Measurements from ENCODE around the gene CDC14A.

DNA sequence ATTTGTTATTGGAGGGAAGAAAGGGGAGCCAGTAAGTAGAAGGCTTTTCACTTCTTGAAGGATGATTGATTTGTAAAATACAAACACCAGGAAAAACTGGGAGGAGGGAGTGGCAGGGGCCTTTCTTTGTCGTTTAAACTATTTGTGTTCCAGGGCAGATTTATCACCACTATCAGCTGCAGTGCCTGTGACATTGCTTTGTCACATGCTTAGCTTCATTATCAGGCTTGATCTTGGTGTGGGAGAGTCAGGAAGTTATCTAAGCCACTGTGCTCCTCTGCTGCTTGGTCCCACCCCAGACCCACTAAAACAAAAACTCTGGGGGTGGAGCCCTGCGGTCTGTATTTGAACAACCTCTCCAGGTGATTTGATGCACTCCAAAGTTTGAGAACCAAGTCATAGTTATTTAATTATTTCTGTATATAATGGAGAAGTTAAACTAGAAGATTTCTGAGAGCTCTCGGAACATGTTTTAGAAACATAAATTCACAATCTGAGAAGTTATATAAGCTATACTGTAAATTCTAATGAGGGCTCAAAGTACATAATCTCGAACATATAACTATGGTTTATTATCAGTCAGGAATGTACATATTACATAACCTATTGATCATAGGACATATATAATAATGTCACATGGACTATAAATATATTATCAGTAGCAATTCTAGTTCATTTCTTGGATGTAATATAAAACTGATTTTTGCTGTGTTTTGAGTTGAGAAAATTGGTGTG, 87.9 kb downstream of the CDC14A start:
- TF ChIP-seq, protein P1, sequence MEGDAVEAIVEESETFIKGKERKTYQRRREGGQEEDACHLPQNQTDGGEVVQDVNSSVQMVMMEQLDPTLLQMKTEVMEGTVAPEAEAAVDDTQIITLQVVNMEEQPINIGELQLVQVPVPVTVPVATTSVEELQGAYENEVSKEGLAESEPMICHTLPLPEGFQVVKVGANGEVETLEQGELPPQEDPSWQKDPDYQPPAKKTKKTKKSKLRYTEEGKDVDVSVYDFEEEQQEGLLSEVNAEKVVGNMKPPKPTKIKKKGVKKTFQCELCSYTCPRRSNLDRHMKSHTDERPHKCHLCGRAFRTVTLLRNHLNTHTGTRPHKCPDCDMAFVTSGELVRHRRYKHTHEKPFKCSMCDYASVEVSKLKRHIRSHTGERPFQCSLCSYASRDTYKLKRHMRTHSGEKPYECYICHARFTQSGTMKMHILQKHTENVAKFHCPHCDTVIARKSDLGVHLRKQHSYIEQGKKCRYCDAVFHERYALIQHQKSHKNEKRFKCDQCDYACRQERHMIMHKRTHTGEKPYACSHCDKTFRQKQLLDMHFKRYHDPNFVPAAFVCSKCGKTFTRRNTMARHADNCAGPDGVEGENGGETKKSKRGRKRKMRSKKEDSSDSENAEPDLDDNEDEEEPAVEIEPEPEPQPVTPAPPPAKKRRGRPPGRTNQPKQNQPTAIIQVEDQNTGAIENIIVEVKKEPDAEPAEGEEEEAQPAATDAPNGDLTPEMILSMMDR (IDR thresholded peaks at IDR 0.05), result no peak
- no peak for TF ChIP-seq POLR2A (IDR thresholded peaks at IDR 0.05)

Data from heart left ventricle (tissue), 13 donors.